Activated CD4-positive, alpha-beta T cell treated with anti-CD3 and anti-CD28 coated beads, Interleukin-2, amount 10 ng/mL, durations not matched to agents 7 days and 5 days (primary cell): ENCODE data around the gene GSTK1. TPM values are rescaled to one million over a fixed set of nuclear protein-coding genes. Genes with fewer than 3 reads are reported as not detected.
"Not testable (repeated sequence)": the region's sequence is repeated elsewhere in the genome, so short reads cannot be mapped to it uniquely, and the experiment has no call there.

Source experiments
- CTCF ChIA-PET: fragments of 350-600 bp; sonication (Branson Sonifier 250); formaldehyde crosslinking; loops from one replicate; lab custom pipeline; 2021; ENCODE audit warnings: antibody characterized with exemption; lab: Charles Lee
- POLR2A ChIA-PET: fragments of 350-600 bp; sonication (Branson Sonifier 250); formaldehyde crosslinking; loops from one replicate; lab custom pipeline; 2021; ENCODE audit warnings: antibody characterized with exemption; lab: Charles Lee
- DNase-seq: peaks from one replicate; pipeline ENCODE4 v3.0.0-alpha.2; 2020
- H3K27ac Mint-ChIP-seq: one replicate; pipeline ENCODE4 v1.8.0; 2021; ENCODE audit warnings: mild to moderate bottlenecking, moderate library complexity, mixed read lengths
- H3K27me3 Mint-ChIP-seq: one replicate; pipeline ENCODE4 v1.8.0; 2021; ENCODE audit warnings: mixed read lengths
- H3K36me3 Mint-ChIP-seq: one replicate; pipeline ENCODE4 v1.8.0; 2021; ENCODE audit warnings: low read depth, mixed read lengths
- H3K4me1 Mint-ChIP-seq: one replicate; pipeline ENCODE4 v1.8.0; 2021; ENCODE audit warnings: mixed read lengths
- H3K4me3 Mint-ChIP-seq: one replicate; pipeline ENCODE4 v1.8.0; 2021; ENCODE audit warnings: mild to moderate bottlenecking, moderate library complexity, mixed read lengths
- H3K9me3 Mint-ChIP-seq: one replicate; pipeline ENCODE4 v1.8.0; 2021; ENCODE audit warnings: mixed read lengths
- total RNA-seq, 2 experiments: library from RNA; stranded (reverse); gene quantifications; one replicate each; pipeline ENCODE4 v1.2.3, GENCODE V29; 2021

Gene GSTK1
- total RNA-seq, 2 experiments from 2014 or later = 370 to 419 TPM

- no peaks in the 10 kb centered on the region for H3K27me3 Mint-ChIP-seq
- CTCF ChIA-PET = interaction anchor here (1.0 to 3.2 kb wide), 6 partner anchors 8 to 248 kb away, joined by 3 to 17 read pairs (median 6); partner anchors contain the start of genes CASP2 and GSTK1
- peaks cover 43% of the 10 kb centered on the region for H3K36me3 Mint-ChIP-seq
- peaks cover 79% of the 10 kb centered on the region for H3K4me1 Mint-ChIP-seq
- peaks cover 34% of the 10 kb centered on the region for H3K9me3 Mint-ChIP-seq
- POLR2A ChIA-PET = interaction anchor here (0.6 to 1.1 kb wide), 2 partner anchors 8 to 42 kb away, joined by 3 read pairs; partner anchors contain the start of gene GSTK1
- H3K4me3 Mint-ChIP-seq = peak overlapping the region; percentile 17
- H3K27ac Mint-ChIP-seq = peak overlapping the region; percentile 74
- no peak for DNase-seq
Observed at GRCh38 chr7:143255564-143255963, 7.7 kb upstream of the GSTK1 start.

GRCh38 chr7:143256325-143256724 is 6.9 kb upstream of the GSTK1 start:
- Mint-ChIP-seq H3K27me3 (no peaks in the 10 kb centered on the region), H3K4me1 (peaks cover 76% of the 10 kb centered on the region), H3K36me3 (peaks cover 37% of the 10 kb centered on the region), H3K4me3 (no peak overlapping the region), H3K27ac (no peak overlapping the region), H3K9me3 (peaks cover 30% of the 10 kb centered on the region)
- POLR2A ChIA-PET = interaction anchor here (0.6 kb wide), 1 partner anchor 41 kb away, joined by 3 read pairs; no protein-coding TSS in a partner anchor
- CTCF ChIA-PET = interaction anchor here (1.0 to 3.2 kb wide), 4 partner anchors 14 to 249 kb away, joined by 3 to 17 read pairs (median 6); no protein-coding TSS in a partner anchor
- no peak for DNase-seq

GRCh38 chr7:143256932-143257331 is 6.3 kb upstream of the GSTK1 start:
- peaks cover 34% of the 10 kb centered on the region for H3K36me3 Mint-ChIP-seq
- DNase-seq = no peak
- no peak overlapping the region for H3K4me3 Mint-ChIP-seq
- peaks cover 73% of the 10 kb centered on the region for H3K4me1 Mint-ChIP-seq
- ChIA-PET POLR2A (interaction anchor here (0.7 kb wide), 1 partner anchor 36 kb away, joined by 13 read pairs; no protein-coding TSS in a partner anchor), CTCF (interaction anchor here (4.8 kb wide), 1 partner anchor 16 kb away, joined by 21 read pairs; no protein-coding TSS in a partner anchor)
- H3K27ac Mint-ChIP-seq = no peak overlapping the region
- peaks cover 27% of the 10 kb centered on the region for H3K9me3 Mint-ChIP-seq
- no peaks in the 10 kb centered on the region for H3K27me3 Mint-ChIP-seq

- H3K27me3 Mint-ChIP-seq = no peaks in the 10 kb centered on the region
- no peak overlapping the region for H3K27ac Mint-ChIP-seq
- no peak for DNase-seq
- no peak overlapping the region for H3K4me3 Mint-ChIP-seq
- CTCF ChIA-PET = interaction anchor here (0.8 to 4.8 kb wide), 3 partner anchors 10 to 31 kb away, joined by 3 to 21 read pairs (median 4); partner anchors contain the start of gene CASP2
- peaks cover 71% of the 10 kb centered on the region for H3K4me1 Mint-ChIP-seq
- H3K36me3 Mint-ChIP-seq = peaks cover 31% of the 10 kb centered on the region
- peaks cover 22% of the 10 kb centered on the region for H3K9me3 Mint-ChIP-seq
- POLR2A ChIA-PET = interaction anchor here (0.7 kb wide), 1 partner anchor 35 kb away, joined by 13 read pairs; no protein-coding TSS in a partner anchor
Observed at GRCh38 chr7:143257501-143257900, 5.7 kb upstream of the GSTK1 start.

GRCh38 chr7:143258831-143259230 is 4.4 kb upstream of the GSTK1 start:
- CTCF ChIA-PET = interaction anchor here (0.8 to 4.8 kb wide), 4 partner anchors 8 to 46 kb away, joined by 3 to 21 read pairs (median 4); no protein-coding TSS in a partner anchor
- peaks cover 27% of the 10 kb centered on the region for H3K36me3 Mint-ChIP-seq
- H3K4me3 Mint-ChIP-seq = peak overlapping the region; percentile 42
- peak; percentile 43 for DNase-seq
- H3K4me1 Mint-ChIP-seq = peaks cover 72% of the 10 kb centered on the region
- peaks cover 13% of the 10 kb centered on the region for H3K9me3 Mint-ChIP-seq
- no peaks in the 10 kb centered on the region for H3K27me3 Mint-ChIP-seq
- peak overlapping the region; percentile 87 for H3K27ac Mint-ChIP-seq
- POLR2A ChIA-PET = interaction anchor here (1.1 kb wide), 1 partner anchor 15 kb away, joined by 3 read pairs; no protein-coding TSS in a partner anchor

GRCh38 chr7:143259765-143260164 is 3.5 kb upstream of the GSTK1 start:
- CTCF ChIA-PET = interaction anchor here (0.7 to 4.8 kb wide), 2 partner anchors 10 to 19 kb away, joined by 3 to 21 read pairs; no protein-coding TSS in a partner anchor
- no peak for DNase-seq
- Mint-ChIP-seq H3K4me3 (no peak overlapping the region), H3K36me3 (peaks cover 27% of the 10 kb centered on the region), H3K9me3 (peaks cover 6% of the 10 kb centered on the region), H3K4me1 (peaks cover 75% of the 10 kb centered on the region), H3K27me3 (no peaks in the 10 kb centered on the region), H3K27ac (peak overlapping the region; percentile 27)
- POLR2A ChIA-PET = no interaction called here

- DNase-seq = no peak
- peaks cover 38% of the 10 kb centered on the region for H3K36me3 Mint-ChIP-seq
- H3K27me3 Mint-ChIP-seq = no peaks in the 10 kb centered on the region
- H3K4me3 Mint-ChIP-seq = peak overlapping the region; percentile 41
- H3K27ac Mint-ChIP-seq = peak overlapping the region; percentile 74
- CTCF ChIA-PET = interaction anchor here (0.6 to 2.2 kb wide), 2 partner anchors 19 to 114 kb away, joined by 3 to 7 read pairs; no protein-coding TSS in a partner anchor
- H3K9me3 Mint-ChIP-seq = peaks cover 2% of the 10 kb centered on the region
- H3K4me1 Mint-ChIP-seq = peaks cover 72% of the 10 kb centered on the region
- POLR2A ChIA-PET = no interaction called here
Observed at GRCh38 chr7:143261901-143262300, 1.3 kb upstream of the GSTK1 start.

GRCh38 chr7:143264196-143264568 is 941 bp downstream of the GSTK1 start:
- DNase-seq, H3K9me3 Mint-ChIP-seq, H3K27me3 Mint-ChIP-seq: not testable (repeated sequence)
- Mint-ChIP-seq H3K27ac (peak overlapping the region; percentile 94), H3K4me3 (peak overlapping the region; percentile 97), H3K4me1 (peaks cover 78% of the 10 kb centered on the region), H3K36me3 (peaks cover 60% of the 10 kb centered on the region)
- POLR2A ChIA-PET = interaction anchor here (0.7 to 1.2 kb wide), 2 partner anchors 19 to 479 kb away, joined by 3 to 4 read pairs; no protein-coding TSS in a partner anchor
- CTCF ChIA-PET = interaction anchor here (1.3 to 2.6 kb wide), 7 partner anchors 9 to 116 kb away, joined by 4 to 13 read pairs (median 6); partner anchors contain the start of gene CASP2

GRCh38 chr7:143265017-143265693 is 1.9 kb downstream of the GSTK1 start:
- ChIA-PET POLR2A (interaction anchor here (1.0 kb wide), 1 partner anchor 20 kb away, joined by 5 read pairs; no protein-coding TSS in a partner anchor), CTCF (interaction anchor here (1.1 to 2.6 kb wide), 7 partner anchors 11 to 115 kb away, joined by 4 to 13 read pairs (median 6); partner anchors contain the start of gene CASP2)
- H3K27ac Mint-ChIP-seq = peak overlapping the region; percentile 48
- H3K4me1 Mint-ChIP-seq = peaks cover 76% of the 10 kb centered on the region
- peak overlapping the region; percentile 97 for H3K4me3 Mint-ChIP-seq
- H3K36me3 Mint-ChIP-seq = peaks cover 69% of the 10 kb centered on the region
- DNase-seq = no peak
- no peaks in the 10 kb centered on the region for H3K27me3 Mint-ChIP-seq
- peaks cover 2% of the 10 kb centered on the region for H3K9me3 Mint-ChIP-seq

GRCh38 chr7:143269251-143269650 is 6.0 kb downstream of the GSTK1 start:
- Mint-ChIP-seq H3K36me3 (peaks cover 67% of the 10 kb centered on the region), H3K27me3 (no peaks in the 10 kb centered on the region), H3K27ac (no peak overlapping the region), H3K4me3 (no peak overlapping the region), H3K9me3 (no peaks in the 10 kb centered on the region), H3K4me1 (peaks cover 55% of the 10 kb centered on the region)
- no peak for DNase-seq
- CTCF ChIA-PET = interaction anchor here (0.8 to 1.7 kb wide), 3 partner anchors 9 to 11 kb away, joined by 3 to 4 read pairs (median 3); no protein-coding TSS in a partner anchor
- POLR2A ChIA-PET = interaction anchor here (0.8 to 1.2 kb wide), 2 partner anchors 10 to 26 kb away, joined by 3 to 4 read pairs; no protein-coding TSS in a partner anchor

- DNase-seq = no peak
- ChIA-PET CTCF (interaction anchor here (0.6 to 1.5 kb wide), 3 partner anchors 8 to 72 kb away, joined by 3 to 5 read pairs (median 4); partner anchors contain the start of gene GSTK1), POLR2A (no interaction called here)
- H3K4me1 Mint-ChIP-seq = peaks cover 36% of the 10 kb centered on the region
- no peaks in the 10 kb centered on the region for H3K9me3 Mint-ChIP-seq
- H3K27ac Mint-ChIP-seq = no peak overlapping the region
- no peak overlapping the region for H3K4me3 Mint-ChIP-seq
- H3K27me3 Mint-ChIP-seq = no peaks in the 10 kb centered on the region
- H3K36me3 Mint-ChIP-seq = peaks cover 49% of the 10 kb centered on the region
Observed at GRCh38 chr7:143271240-143271639, 8.0 kb downstream of the GSTK1 start.

GRCh38 chr7:143272871-143273270 is 9.6 kb downstream of the GSTK1 start:
- no peak overlapping the region for H3K4me3 Mint-ChIP-seq
- H3K36me3 Mint-ChIP-seq = peaks cover 34% of the 10 kb centered on the region
- ChIA-PET POLR2A (interaction anchor here (0.7 kb wide), 1 partner anchor 201 kb away, joined by 3 read pairs; no protein-coding TSS in a partner anchor), CTCF (interaction anchor here (0.9 to 2.7 kb wide), 2 partner anchors 15 to 24 kb away, joined by 3 to 7 read pairs; partner anchors contain the start of gene CASP2)
- no peak for DNase-seq
- no peak overlapping the region for H3K27ac Mint-ChIP-seq
- no peaks in the 10 kb centered on the region for H3K9me3 Mint-ChIP-seq
- H3K4me1 Mint-ChIP-seq = peaks cover 23% of the 10 kb centered on the region
- H3K27me3 Mint-ChIP-seq = no peaks in the 10 kb centered on the region
